Trophoblast cell (in vitro differentiated cells and primary cell): ENCODE data around the gene MED13L.

Source experiments
- DNase-seq, 2 donors: peaks; one replicate each; pipeline ENCODE4 v3.0.0-alpha.2; 2016
- H2AFZ ChIP-seq: 2 replicates; pipeline ENCODE4 v1.6.1; 2013; ENCODE audit warnings: low read length, moderate library complexity, mild to moderate bottlenecking; ENCODE audit not compliant: insufficient read depth, poor library complexity
- H2AK5ac ChIP-seq: 2 replicates; pipeline ENCODE4 v1.6.1; 2013; ENCODE audit warnings: mild to moderate bottlenecking, low read length
- H2BK120ac ChIP-seq: 2 replicates; pipeline ENCODE4 v1.6.1; 2013; ENCODE audit warnings: low read length, mild to moderate bottlenecking, moderate library complexity; ENCODE audit not compliant: insufficient read depth, poor library complexity
- H2BK12ac ChIP-seq: 2 replicates; pipeline ENCODE4 v1.6.1; 2013; ENCODE audit warnings: mild to moderate bottlenecking, low read length, moderate library complexity
- H2BK5ac ChIP-seq: 2 replicates; pipeline ENCODE4 v1.6.1; 2013; ENCODE audit warnings: low read length, low read depth, moderate library complexity, mild to moderate bottlenecking; ENCODE audit not compliant: poor library complexity
- H3K14ac ChIP-seq: 2 replicates; pipeline ENCODE4 v1.6.1; 2013; ENCODE audit warnings: mild to moderate bottlenecking, low read length
- H3K18ac ChIP-seq: 2 replicates; pipeline ENCODE4 v1.6.1; 2013; ENCODE audit warnings: mild to moderate bottlenecking, low read length
- H3K23ac ChIP-seq: 2 replicates; pipeline ENCODE4 v1.6.1; 2013; ENCODE audit warnings: low read length
- H3K27ac ChIP-seq: 2 replicates; pipeline ENCODE4 v1.5.1; 2013; ENCODE audit warnings: low read depth, mild to moderate bottlenecking, inconsistent platforms, low read length, moderate library complexity
- H3K27me3 ChIP-seq: 2 replicates; pipeline ENCODE4 v1.6.1; 2013; ENCODE audit warnings: inconsistent platforms, mild to moderate bottlenecking, low read length, moderate library complexity; ENCODE audit not compliant: insufficient read depth
- H3K36me3 ChIP-seq, 2 experiments: 1 replicate in 1 of 2; 2 replicates in 1 of 2; pipeline ENCODE4 v1.6.1; 2013; ENCODE audit warnings: low read length in 2 of 2, mild to moderate bottlenecking in 2 of 2, moderate library complexity in 1 of 2; ENCODE audit not compliant: insufficient read depth in 2 of 2, control insufficient read depth in 1 of 2
- H3K4ac ChIP-seq: 2 replicates; pipeline ENCODE4 v1.6.1; 2013; ENCODE audit warnings: low read depth, mild to moderate bottlenecking, low read length, moderate library complexity
- H3K4me1 ChIP-seq, 2 experiments: 1 replicate in 1 of 2; 2 replicates in 1 of 2; pipeline ENCODE4 v1.6.1; 2013; ENCODE audit warnings: low read length in 2 of 2, mild to moderate bottlenecking in 2 of 2, moderate library complexity in 1 of 2; ENCODE audit not compliant: insufficient read depth in 2 of 2, control insufficient read depth in 1 of 2
- H3K4me2 ChIP-seq: 2 replicates; pipeline ENCODE4 v1.6.1; 2013; ENCODE audit warnings: inconsistent platforms, mild to moderate bottlenecking, low read length, moderate library complexity
- H3K4me3 ChIP-seq: 2 replicates; pipeline ENCODE4 v1.5.1; 2013; ENCODE audit warnings: mild to moderate bottlenecking, low read depth, low read length, inconsistent platforms
- H3K79me1 ChIP-seq: one replicate; pipeline ENCODE4 v1.6.1; 2013; ENCODE audit warnings: low read length
- H3K79me2 ChIP-seq: 2 replicates; pipeline ENCODE4 v1.6.1; 2013; ENCODE audit warnings: low read length, mild to moderate bottlenecking; ENCODE audit not compliant: control insufficient read depth, insufficient read depth, poor library complexity
- H3K9ac ChIP-seq: 2 replicates; pipeline ENCODE4 v1.6.1; 2013; ENCODE audit warnings: mild to moderate bottlenecking, low read length
- H3K9me3 ChIP-seq: 2 replicates; pipeline ENCODE4 v1.6.1; 2013; ENCODE audit warnings: low read depth, mild to moderate bottlenecking, control low read depth, inconsistent platforms, low read length; ENCODE audit not compliant: insufficient read depth
- H4K12ac ChIP-seq: 2 replicates; pipeline ENCODE4 v1.6.1; 2013; ENCODE audit warnings: low read depth, mild to moderate bottlenecking, low read length, moderate library complexity
- H4K8ac ChIP-seq: 2 replicates; pipeline ENCODE4 v1.6.1; 2013; ENCODE audit warnings: low read depth, mild to moderate bottlenecking, low read length, moderate library complexity
- H4K91ac ChIP-seq: one replicate; pipeline ENCODE4 v1.6.1; 2013; ENCODE audit warnings: low read depth, mild to moderate bottlenecking, low read length, moderate library complexity
- WGBS: extraction: QIAGEN DNeasy Blood & Tissue Kit; methylation state at CpG from one replicate; pipeline ENCODE4 v1.1.7; 2013; ENCODE audit warnings: missing lambda C conversion rate; ENCODE audit not compliant: insufficient read length, insufficient coverage; ENCODE audit errors: extremely low coverage; 5-methylcytosine and 5-hydroxymethylcytosine counted together

MED13L gene

GRCh38 chr12:116122628-116123027 is 154.9 kb downstream of the MED13L start:
- Histone ChIP-seq H3K27me3 (no peaks in the 10 kb centered on the region), H3K79me1 (no peaks in the 10 kb centered on the region), H4K12ac (no peak overlapping the region), H2BK120ac (no peak overlapping the region), H3K4me3 (no peak overlapping the region), H3K23ac (no peak overlapping the region), H3K14ac (no peak overlapping the region), H3K18ac (no peak overlapping the region), H3K4ac (no peak overlapping the region), H2AFZ (no peak overlapping the region), H3K79me2 (no peaks in the 10 kb centered on the region), H4K8ac (no peak overlapping the region), H3K9me3 (no peaks in the 10 kb centered on the region), H3K27ac (no peak overlapping the region), H3K4me1 (peaks cover 4% of the 10 kb centered on the region in 2 experiments), H2AK5ac (no peak overlapping the region), H3K4me2 (no peak overlapping the region), H4K91ac (no peak overlapping the region), H3K36me3 (no peaks in the 10 kb centered on the region), H2BK5ac (no peak overlapping the region), H3K9ac (no peak overlapping the region), H2BK12ac (no peak overlapping the region)
- WGBS = no CpG with 5 or more reads among the region's 3 CpGs
- DNase-seq = no peak

- Histone ChIP-seq H3K4ac (no peak overlapping the region), H3K79me2 (no peaks in the 10 kb centered on the region), H3K4me1 (peaks cover 4 to 5% of the 10 kb centered on the region in 2 experiments), H4K8ac (no peak overlapping the region), H3K27me3 (no peaks in the 10 kb centered on the region), H2BK5ac (no peak overlapping the region), H2AFZ (no peak overlapping the region), H3K18ac (no peak overlapping the region), H3K36me3 (no peaks in the 10 kb centered on the region), H2AK5ac (no peak overlapping the region), H3K79me1 (no peaks in the 10 kb centered on the region), H4K12ac (no peak overlapping the region), H3K4me3 (no peak overlapping the region), H2BK12ac (no peak overlapping the region), H3K9me3 (no peaks in the 10 kb centered on the region), H3K4me2 (no peak overlapping the region), H3K14ac (no peak overlapping the region), H3K9ac (no peak overlapping the region), H4K91ac (no peak overlapping the region), H3K27ac (no peak overlapping the region), H2BK120ac (no peak overlapping the region), H3K23ac (no peak overlapping the region)
- DNase-seq = peak in 1 of 2 donors; percentile 55
- no CpG with 5 or more reads among the region's 2 CpGs for WGBS
Observed at GRCh38 chr12:116121453-116121871, 156.0 kb downstream of the MED13L start.

GRCh38 chr12:116116650-116117424 is 160.7 kb downstream of the MED13L start:
- no peak overlapping the region for H4K91ac ChIP-seq
- H3K14ac ChIP-seq = no peak overlapping the region
- no peak overlapping the region for H2BK5ac ChIP-seq
- no peak overlapping the region for H3K23ac ChIP-seq
- no peaks in the 10 kb centered on the region for H3K36me3 ChIP-seq
- H3K79me1 ChIP-seq = no peaks in the 10 kb centered on the region
- H3K27ac ChIP-seq = no peak overlapping the region
- H2AFZ ChIP-seq = no peak overlapping the region
- no peak overlapping the region for H4K12ac ChIP-seq
- peak overlapping the region; percentile 78 for H3K4ac ChIP-seq
- no peak for DNase-seq
- no peaks in the 10 kb centered on the region for H3K27me3 ChIP-seq
- H3K79me2 ChIP-seq = no peaks in the 10 kb centered on the region
- peaks cover 0 to 2% of the 10 kb centered on the region in 2 experiments for H3K4me1 ChIP-seq
- no peak overlapping the region for H3K9ac ChIP-seq
- H2BK120ac ChIP-seq = no peak overlapping the region
- no peak overlapping the region for H3K4me3 ChIP-seq
- H3K18ac ChIP-seq = no peak overlapping the region
- no peak overlapping the region for H2BK12ac ChIP-seq
- H2AK5ac ChIP-seq = no peak overlapping the region
- no peak overlapping the region for H3K4me2 ChIP-seq
- no peaks in the 10 kb centered on the region for H3K9me3 ChIP-seq
- no CpG with 5 or more reads among the region's 5 CpGs for WGBS
- H4K8ac ChIP-seq = no peak overlapping the region

GRCh38 chr12:116113398-116114130 is 163.9 kb downstream of the MED13L start:
- no peak for DNase-seq
- no peak overlapping the region for H2AFZ ChIP-seq
- no peaks in the 10 kb centered on the region for H3K79me1 ChIP-seq
- no peak overlapping the region for H4K8ac ChIP-seq
- no peak overlapping the region for H4K91ac ChIP-seq
- H3K18ac ChIP-seq = no peak overlapping the region
- H3K79me2 ChIP-seq = no peaks in the 10 kb centered on the region
- no peak overlapping the region for H2BK120ac ChIP-seq
- H3K9me3 ChIP-seq = no peaks in the 10 kb centered on the region
- no peak overlapping the region for H2BK5ac ChIP-seq
- H4K12ac ChIP-seq = no peak overlapping the region
- whole genome bisulfite sequencing = no CpG with 5 or more reads among the region's 8 CpGs
- H3K27ac ChIP-seq = no peak overlapping the region
- H3K4me3 ChIP-seq = no peak overlapping the region
- H3K9ac ChIP-seq = no peak overlapping the region
- H3K23ac ChIP-seq = no peak overlapping the region
- H2AK5ac ChIP-seq = no peak overlapping the region
- H2BK12ac ChIP-seq = no peak overlapping the region
- H3K14ac ChIP-seq = no peak overlapping the region
- no peaks in the 10 kb centered on the region for H3K36me3 ChIP-seq
- peaks cover 0 to 2% of the 10 kb centered on the region in 2 experiments for H3K4me1 ChIP-seq
- no peak overlapping the region for H3K4me2 ChIP-seq
- peak overlapping the region; percentile 86 for H3K4ac ChIP-seq
- H3K27me3 ChIP-seq = no peaks in the 10 kb centered on the region
